Measurements from ENCODE around the gene RAB7B. TPM values are rescaled to one million over a fixed set of nuclear protein-coding genes. Genes with fewer than 3 reads are reported as not detected.

Gene RAB7B
- total RNA-seq, 1 experiment from 2014 or later: 0.22 TPM

DNA sequence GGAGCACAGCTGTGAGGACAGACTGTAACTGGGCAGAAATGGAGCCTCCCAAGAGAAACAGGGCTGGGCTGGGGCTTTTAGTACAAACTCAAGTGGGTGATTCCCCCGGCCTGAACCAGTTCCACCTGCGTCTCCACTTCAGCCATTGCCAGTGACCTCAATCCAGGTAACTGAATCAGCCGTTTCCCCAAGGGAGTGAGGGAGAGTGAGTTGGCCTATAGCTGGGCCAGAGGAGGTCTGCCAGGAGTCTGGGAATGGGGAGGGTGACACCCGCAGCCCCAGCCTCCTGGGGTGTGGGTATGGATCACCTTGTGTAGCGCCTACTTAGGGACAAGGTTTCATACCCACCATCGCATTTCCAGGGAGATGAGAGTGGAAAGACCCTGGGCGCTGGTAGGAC, 68.4 kb downstream of the RAB7B start:
- Histone ChIP-seq H3K79me2 (ENCODE audit: insufficient read depth, low read length) (no peaks in the 10 kb centered on the region), H2AFZ (ENCODE audit: low read depth, low read length, poor library complexity, severe bottlenecking) (no peak overlapping the region), H3K4me3 (replicated peaks in 1 of 2; ENCODE audit: low read depth in 1 of 2, low read length in 2 of 2) (no peak overlapping the region), H3K4me2 (ENCODE audit: low read length) (no peak overlapping the region), H4K20me1 (ENCODE audit: insufficient read depth) (no peaks in the 10 kb centered on the region), H3K36me3 (ENCODE audit: control insufficient read depth in 1 of 2, insufficient read depth in 2 of 2, low read length in 2 of 2) (no peaks in the 10 kb centered on the region), H3K27ac (ENCODE audit: low read depth, low read length) (no peak overlapping the region), H3K9me2 (ENCODE audit: insufficient read depth) (no peaks in the 10 kb centered on the region), H3K9me3 (ENCODE audit: control insufficient read depth in 1 of 2, insufficient read depth in 1 of 2, low read depth in 1 of 2, low read length in 2 of 2) (no peaks in the 10 kb centered on the region), H3K27me3 (ENCODE audit: insufficient read depth, low read length) (no peaks in the 10 kb centered on the region), H3K4me1 (ENCODE audit: control insufficient read depth in 1 of 2, insufficient read depth in 2 of 2, low read length in 2 of 2) (peaks cover 7 to 32% of the 10 kb centered on the region in 2 experiments), H3K9ac (ENCODE audit: low read length) (no peak overlapping the region)
- TF ChIP-seq TCF7L2 (IDR thresholded peaks at IDR 0.05; ENCODE audit: borderline replicate concordance, extremely low read depth, insufficient read depth, insufficient read length): no peak
- no peak for TF ChIP-seq YY1 (IDR thresholded peaks at IDR 0.05; ENCODE audit: extremely low read depth, insufficient replicate concordance, low read depth, low read length)
- no peak for TF ChIP-seq FOSL1 (IDR thresholded peaks at IDR 0.05; ENCODE audit: low read depth)
- TF ChIP-seq, protein P1, sequence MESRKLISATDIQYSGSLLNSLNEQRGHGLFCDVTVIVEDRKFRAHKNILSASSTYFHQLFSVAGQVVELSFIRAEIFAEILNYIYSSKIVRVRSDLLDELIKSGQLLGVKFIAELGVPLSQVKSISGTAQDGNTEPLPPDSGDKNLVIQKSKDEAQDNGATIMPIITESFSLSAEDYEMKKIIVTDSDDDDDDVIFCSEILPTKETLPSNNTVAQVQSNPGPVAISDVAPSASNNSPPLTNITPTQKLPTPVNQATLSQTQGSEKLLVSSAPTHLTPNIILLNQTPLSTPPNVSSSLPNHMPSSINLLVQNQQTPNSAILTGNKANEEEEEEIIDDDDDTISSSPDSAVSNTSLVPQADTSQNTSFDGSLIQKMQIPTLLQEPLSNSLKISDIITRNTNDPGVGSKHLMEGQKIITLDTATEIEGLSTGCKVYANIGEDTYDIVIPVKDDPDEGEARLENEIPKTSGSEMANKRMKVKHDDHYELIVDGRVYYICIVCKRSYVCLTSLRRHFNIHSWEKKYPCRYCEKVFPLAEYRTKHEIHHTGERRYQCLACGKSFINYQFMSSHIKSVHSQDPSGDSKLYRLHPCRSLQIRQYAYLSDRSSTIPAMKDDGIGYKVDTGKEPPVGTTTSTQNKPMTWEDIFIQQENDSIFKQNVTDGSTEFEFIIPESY (IDR thresholded peaks at IDR 0.05; ENCODE audit: extremely low read depth, insufficient replicate concordance, low read length): no peak
- TF ChIP-seq RAD21 (IDR thresholded peaks at IDR 0.05; ENCODE audit: low read depth): no peak
- no peak for ATAC-seq
- ChIA-PET RAD21 (ENCODE audit: low non-redundant PET in 1 of 2, low total read pairs in 2 of 2, uncharacterized antibody in 2 of 2, unreplicated experiment in 2 of 2) (no interaction called here), POLR2A (no interaction called here), CTCF (no interaction called here)
- no peak for DNase-seq (ENCODE audit: low read depth, low spot score)
- intact Hi-C loops (cut with micrococcal nuclease): no loop called here
- no TSS peak for BruUV-seq (replicated peaks)
